Right renal pelvis (tissue), 4 donors: ENCODE results near the gene AKAP6. TPM values are rescaled to one million over a fixed set of nuclear protein-coding genes. Genes with fewer than 3 reads are reported as not detected.

Source experiments
- DNase-seq, 4 donors: peaks; one replicate each; pipeline ENCODE4 v3.0.0-alpha.2; 2013; ENCODE audit warnings: low read depth in 4 of 4, low spot score in 3 of 4, missing footprints in 1 of 4
- polyA plus RNA-seq, 4 donors: library from polyadenylated mRNA; unstranded; fragments of 120-200 nt; gene quantifications; one replicate each; pipeline ENCODE4 v1.2.1, GENCODE V29; 2013; ENCODE audit not compliant: insufficient read length in 4 of 4

Gene AKAP6
- polyA plus RNA-seq, 4 donors: 2.8 to 3.7 (median 3.1) TPM

DNA sequence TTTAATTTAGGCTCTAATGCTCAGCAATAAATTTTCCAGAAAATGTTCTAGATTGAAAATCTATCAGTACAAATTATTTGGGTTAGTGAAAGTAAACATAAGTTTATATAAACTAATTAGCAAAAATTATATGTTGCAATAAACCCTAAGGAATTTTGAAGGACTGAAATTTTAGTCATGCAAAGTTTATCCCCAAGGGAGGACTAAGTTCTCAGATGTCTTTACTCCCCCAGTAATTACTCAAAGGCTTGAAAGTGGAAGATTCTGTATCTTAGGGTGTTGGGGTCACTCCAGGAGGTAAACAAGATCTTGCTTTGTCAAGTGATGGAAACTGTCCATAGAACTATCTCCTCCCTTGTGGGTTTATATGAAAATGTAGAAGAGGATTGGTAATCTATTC lies 183.7 kb downstream of the AKAP6 start:
- DNase-seq: no peak

DNA sequence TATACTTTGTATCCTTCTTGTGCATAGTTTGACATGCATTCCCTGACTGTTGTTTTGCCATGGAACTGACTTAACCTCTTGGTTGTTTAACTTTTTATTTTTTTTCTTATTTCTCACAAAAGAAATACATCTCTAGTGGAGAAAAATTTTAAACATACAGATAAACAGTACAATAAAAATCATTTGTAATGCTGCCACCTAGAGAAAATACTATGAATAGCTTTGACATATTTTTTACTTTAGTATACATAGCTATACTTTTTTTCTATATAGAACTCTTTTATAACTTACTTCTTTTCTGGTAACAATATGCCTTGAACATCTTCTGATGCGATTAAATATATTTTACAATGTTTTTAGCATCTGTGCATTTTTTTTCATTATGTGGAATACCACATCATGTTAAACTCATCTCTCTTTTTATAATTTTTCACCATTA lies 184.5 kb downstream of the AKAP6 start:
- DNase-seq: no peak

DNA sequence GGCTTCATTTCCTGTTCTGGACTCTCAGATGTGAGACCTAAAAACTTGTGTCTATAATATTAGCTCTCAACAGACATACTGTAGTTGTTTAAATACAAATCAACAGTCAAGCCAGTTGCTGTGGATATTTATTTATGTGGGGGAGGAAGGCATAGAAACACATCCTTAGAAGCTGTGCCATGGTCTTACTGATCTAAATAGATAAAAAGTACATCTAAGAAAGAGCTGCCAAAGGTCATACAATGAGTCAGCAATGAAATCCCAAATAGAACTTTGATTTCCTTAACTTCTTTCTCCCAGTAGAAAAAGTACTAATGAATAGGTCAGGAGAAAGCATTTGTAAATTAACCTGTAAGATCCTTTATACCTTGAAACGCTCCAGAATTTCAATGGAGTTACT lies 185.1 kb downstream of the AKAP6 start:
- DNase-seq: no peak

DNA sequence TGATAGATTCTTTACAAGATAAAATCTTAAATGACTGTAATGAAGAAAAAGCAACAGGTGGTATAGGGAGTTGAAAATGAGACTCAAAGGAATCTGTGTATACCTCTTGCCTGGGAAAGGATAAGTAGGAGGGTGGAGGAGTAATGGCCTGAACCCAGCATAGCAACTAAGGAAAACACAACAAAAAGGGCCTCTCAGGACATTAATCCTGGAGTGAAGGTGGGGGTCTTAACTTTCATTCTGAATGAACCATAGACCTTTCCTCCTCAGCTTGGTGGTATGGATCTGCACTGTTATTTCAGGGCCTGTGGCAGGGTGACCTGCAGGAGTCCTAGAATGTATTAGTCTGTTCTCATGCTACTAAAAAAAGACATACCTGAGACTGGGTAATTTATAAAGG lies 185.6 kb downstream of the AKAP6 start:
- no peak for DNase-seq

DNA sequence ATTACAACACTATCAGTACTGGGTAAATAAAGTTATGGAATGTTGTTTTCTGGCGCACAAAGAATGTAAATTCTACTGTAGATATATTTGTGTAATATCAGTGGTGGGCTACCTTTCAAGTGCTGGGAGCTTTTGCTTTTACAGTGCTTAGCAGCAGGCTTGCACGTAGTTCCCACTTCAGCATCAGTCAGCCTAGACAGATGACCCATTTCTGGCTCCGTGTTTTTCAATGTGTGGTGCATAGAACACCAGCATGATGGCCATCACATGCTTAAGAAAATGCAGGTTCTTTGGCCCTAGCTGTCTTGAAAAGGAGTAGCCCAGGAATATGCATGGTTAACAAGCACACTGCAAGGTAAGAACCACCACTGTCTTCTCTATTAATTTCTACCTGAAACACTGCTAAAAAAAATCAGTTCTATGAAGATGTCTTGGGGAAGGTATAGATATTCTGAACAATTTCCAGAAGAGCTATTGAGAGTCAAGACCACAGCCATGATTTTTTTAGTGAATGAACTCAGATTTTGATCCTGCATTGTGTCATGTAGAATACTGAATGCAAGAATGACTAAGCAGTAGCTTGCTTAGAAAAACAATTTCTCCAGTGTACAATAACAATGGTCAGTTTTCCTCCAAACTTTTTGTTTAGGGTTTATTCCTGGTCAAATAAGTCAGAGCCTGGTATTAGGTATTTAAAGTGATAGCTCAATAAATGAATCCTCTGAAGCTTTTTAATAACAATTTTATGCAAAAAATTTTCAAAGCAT lies 195.7 kb downstream of the AKAP6 start:
- no peak for DNase-seq

DNA sequence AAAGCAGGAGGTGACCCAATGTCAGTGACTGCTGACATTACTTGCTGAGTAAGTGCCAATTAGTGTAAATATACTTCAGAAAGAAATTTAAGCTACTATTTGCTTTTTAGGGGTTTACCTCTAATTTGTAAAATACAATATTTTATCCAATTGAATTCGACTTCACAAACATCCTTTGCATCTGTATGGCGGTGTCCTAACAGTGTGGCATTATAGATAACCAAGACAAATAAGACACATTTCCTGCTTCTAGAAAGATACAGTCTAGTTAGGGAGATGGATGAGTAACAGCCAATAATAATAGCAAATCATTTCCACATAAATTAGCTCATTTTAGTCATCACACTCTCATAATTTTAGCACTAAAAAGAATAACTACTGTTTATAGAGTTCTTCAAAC lies 196.5 kb downstream of the AKAP6 start:
- no peak for DNase-seq

DNA sequence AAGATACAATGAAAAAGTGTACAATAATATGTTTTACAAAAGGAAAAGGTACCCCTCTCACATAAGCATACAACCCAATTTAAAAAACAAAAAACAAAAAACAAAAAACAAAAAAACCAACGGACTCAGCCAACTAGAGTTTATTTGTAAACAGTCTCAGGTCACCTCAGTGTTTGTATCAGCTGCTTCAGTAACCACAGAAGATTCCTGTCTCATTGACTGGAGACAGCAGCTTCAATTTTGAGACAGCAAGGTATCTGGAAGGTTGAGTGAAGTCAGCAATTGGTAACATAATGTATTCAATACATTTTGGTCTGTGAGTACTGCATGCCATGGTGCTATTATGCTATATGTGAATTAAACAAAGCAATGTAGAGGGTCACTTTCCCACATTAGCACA lies 201.7 kb downstream of the AKAP6 start:
- no peak for DNase-seq

DNA sequence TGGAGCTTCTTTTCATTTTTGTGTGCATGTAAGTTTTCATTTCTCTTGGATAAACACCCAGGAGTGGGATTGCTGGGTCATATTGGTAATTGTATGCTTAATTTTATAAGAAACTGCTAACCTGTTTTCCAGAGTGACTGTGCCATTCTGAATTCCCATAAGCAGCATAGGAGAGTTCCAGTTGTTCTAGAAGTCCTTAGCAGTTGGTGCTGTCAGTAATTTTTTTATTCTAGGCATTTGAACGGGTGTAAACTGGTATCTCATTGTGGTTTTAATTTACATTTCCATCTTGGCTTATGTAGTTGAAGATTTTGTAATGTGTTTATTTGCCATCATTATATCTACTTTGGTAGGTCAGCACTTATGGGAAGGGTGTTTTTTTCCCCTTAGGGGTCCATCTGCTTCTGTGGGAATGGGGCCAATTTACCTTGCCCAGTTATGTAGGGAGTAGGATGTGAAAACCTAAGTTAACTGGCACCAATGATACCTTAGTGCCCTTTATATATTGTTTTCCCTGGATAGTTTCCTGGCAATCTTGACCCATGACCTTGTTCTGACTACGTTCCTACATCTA lies 202.9 kb downstream of the AKAP6 start:
- no peak for DNase-seq

DNA sequence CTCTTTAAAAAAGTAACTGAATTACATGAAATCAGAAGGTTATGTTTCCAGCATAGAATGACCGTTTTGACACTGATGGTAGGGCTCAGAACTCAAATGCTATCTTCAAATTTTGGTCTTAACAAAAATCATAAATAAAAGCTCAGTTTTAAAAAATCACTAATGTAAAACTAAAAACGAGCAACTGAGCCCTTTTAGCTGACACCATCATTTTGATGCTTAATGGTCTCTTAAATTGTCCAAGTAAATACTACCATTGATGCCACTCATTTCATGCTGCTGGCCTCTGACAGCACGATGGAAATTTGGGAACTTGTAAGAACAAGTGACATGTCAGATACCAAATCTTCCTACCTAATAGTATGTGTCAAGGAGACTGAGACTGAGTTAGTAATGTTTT lies 205.0 kb downstream of the AKAP6 start:
- DNase-seq: no peak

DNA sequence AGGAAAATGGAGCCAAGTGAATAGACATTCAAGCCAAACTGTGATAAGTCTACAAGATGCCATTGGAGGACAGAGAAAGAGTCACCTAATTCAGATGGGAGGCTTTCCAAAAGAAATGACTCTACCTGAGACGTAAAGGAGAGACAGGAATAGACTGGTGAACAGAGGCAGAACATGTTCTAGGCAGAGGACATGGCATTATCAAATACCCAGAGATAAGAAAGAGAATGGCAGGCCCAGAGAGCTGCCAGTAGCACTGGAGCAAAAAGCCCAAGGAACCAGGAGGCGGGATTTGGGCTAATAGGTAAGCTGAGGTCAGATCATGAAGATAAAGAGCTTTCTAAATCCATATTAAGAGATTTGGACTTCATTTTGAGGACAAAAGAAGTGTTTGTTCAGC lies 207.1 kb downstream of the AKAP6 start:
- DNase-seq: no peak

DNA sequence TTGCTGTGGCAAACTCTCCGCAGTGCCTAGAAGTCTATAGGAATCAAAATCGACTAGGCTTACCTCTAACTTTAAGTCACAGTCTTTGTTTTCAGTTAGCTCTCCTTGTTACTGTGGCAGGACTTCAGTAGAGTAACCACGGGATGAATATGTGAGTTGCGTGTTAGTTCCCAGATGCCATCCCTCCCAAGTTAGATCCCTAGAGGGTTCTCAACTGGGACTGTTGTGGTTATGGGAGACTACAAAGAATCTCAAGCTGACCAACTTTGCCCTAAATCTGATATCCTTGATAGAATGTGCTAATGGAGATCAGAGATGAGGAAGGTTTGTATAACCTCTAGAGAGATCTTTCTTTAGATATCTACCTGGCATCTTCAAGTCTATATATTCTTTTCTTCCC lies 208.1 kb downstream of the AKAP6 start:
- DNase-seq: no peak

DNA sequence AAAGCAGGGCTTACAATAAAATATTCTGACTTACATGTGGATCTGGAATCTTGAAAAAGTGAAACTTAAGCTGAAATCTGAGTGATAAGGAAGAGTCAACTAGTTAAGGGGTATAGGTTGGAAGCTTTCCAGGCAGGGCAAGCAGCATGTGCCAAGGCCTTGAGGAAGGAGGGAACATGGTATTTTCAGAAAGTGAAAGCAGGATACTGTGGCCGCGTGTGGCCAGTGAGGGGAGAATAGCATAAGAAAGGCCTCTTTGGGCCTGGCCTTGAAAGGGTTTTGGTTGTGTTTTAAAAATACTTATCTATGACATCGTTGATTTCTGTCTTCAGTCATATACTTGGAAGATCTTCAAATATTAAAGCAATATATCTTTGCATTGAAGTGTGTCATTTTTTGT lies 213.4 kb downstream of the AKAP6 start:
- DNase-seq: no peak

DNA sequence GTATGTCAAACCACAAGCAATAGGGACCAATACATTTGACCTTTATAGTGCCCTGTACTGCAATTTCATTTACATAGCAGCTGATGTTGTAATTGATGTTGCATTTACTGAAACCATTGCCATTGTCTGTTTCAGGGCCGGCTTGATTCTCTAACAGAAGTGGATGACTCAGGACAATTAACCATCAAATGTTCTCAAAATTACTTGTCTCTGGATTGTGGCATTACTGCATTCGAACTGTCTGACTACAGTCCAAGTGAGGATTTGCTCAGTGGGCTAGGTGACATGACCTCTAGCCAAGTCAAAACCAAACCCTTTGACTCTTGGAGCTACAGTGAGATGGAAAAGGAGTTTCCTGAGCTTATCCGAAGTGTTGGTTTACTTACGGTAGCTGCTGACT lies 216.0 kb downstream of the AKAP6 start:
- DNase-seq: no peak

DNA sequence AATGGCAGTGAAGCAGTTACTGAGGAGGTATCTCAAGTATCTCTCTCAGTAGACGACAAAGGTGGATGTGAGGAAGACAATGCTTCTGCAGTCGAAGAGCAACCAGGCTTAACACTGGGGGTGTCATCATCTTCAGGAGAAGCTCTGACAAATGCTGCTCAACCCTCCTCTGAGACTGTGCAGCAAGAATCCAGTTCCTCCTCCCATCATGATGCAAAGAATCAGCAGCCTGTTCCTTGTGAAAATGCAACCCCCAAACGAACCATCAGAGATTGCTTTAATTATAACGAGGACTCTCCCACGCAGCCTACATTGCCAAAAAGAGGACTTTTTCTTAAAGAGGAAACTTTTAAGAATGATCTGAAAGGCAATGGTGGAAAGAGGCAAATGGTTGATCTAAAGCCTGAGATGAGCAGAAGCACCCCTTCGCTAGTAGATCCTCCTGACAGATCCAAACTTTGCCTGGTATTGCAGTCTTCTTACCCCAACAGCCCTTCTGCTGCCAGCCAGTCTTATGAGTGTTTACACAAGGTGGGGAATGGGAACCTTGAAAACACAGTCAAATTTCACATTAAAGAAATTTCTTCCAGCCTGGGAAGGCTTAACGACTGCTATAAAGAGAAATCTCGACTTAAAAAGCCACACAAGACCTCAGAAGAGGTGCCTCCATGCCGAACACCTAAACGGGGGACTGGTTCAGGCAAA lies 216.6 kb downstream of the AKAP6 start:
- no peak for DNase-seq

DNA sequence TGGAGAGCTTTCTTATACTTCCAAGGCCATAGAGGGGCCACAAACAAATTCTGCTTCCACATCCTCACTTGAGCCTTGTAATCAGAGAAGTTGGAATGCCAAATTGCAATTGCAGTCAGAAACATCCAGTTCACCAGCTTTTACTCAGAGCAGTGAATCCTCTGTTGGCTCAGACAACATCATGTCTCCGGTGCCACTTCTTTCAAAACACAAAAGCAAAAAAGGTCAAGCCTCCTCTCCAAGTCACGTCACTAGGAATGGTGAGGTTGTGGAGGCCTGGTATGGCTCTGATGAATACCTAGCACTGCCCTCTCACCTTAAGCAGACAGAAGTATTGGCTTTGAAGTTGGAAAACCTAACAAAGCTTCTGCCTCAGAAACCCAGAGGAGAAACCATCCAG lies 217.1 kb downstream of the AKAP6 start:
- DNase-seq: no peak

DNA sequence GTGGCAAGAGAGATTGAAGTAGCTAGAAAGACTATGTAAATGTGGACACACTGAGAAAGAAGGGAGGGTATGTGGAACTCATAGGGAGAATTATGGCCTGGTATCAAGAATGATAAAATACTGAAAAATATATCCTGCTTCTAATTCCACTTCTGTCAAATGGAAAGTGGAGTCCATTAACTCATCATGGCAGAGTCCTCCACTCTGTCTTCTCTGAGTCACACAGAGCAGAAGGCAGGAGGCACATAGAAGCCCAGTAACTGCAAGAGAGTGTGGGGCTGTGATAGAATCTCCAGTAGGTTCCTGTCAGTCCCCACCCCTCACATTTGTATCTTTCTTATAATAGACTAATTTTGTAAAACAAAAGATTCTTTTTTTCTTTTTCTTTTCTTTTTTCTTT lies 223.7 kb downstream of the AKAP6 start:
- DNase-seq: no peak

DNA sequence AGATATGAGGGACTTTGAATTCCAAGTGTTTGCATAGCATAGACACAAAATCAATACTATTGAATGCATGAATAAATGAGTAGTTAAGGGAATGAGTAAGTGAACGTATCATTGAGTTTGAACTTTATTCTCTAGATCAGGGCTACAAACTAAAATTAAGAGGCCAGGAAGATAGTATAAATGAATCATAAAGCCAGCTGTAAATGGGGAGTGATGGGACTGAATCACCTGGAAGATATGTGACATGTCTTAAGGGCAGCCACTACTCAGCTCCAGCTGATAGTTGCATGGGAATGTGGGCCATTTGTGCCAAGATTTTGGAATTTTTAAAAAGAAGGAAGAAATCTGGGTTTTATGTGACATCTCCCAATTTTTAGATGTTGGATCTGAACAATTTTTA lies 229.9 kb downstream of the AKAP6 start:
- DNase-seq: no peak

DNA sequence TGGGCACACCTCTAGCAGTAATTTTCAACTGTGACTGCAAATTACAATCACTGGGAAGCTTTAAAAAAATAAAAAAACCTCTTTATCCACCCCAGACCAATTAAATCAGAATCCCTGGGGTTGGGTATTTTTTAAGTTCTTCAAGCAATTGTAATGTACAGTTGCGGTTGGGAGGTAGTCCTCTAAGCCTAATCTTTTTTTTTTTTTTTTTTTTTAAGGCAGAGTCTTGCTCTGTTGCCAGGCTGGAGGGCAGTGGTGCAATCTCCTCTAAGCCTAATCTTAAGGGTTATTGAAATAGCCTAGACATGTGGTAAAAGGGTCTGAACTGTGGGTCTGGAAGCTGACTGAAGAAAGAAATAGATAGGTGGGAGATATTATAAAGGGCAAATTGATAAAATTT lies 230.5 kb downstream of the AKAP6 start:
- no peak for DNase-seq

DNA sequence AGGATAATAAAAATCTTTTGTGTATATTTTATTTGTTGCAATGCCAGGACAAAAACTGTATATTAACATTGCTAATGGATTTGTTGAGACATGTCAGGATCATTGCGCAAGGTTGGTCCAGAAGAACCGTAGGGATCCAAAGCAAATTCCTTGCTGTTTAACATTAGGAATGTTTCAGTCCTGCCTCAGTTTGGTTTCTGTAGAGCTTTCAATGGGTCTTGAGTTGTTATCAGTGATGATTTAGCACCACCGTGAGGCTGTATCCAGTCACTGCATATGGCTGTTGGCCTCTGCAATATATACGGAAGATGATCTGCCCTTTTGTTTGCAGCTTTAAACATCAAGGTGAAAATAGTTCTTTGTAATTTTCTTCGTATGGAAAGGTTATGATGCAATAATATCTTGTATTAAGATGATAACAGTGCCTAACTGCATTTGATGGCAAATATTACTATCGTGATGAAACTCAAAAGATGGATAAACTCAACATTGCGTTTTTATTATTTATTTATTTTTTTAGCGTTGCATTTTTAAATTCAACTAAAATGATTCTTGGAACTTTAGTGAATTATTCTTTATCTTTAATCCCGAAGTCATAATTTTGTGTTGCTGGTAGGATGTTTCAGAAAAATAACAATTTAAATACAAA lies 231.2 kb downstream of the AKAP6 start:
- peak; percentile 38 to 55 (median 42) for DNase-seq

DNA sequence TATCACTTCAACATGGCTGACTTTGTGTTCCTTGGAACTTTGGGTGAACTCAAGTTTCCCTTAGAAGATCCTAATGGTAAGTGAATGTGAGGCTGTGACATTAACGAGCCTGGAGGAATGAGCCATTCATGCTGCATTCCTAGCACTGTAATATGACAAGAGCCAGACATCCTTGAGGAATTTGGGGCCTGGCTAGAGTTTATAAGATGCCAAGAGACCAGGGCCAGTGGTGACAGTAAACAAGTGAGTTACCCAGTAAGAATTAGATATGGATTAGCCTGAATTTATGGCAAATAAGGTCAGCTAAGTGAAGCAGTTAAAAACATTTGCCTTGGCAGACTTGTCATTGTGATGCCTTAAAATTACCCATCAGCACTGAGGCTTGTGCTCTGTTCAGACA lies 232.4 kb downstream of the AKAP6 start:
- no peak for DNase-seq

DNA sequence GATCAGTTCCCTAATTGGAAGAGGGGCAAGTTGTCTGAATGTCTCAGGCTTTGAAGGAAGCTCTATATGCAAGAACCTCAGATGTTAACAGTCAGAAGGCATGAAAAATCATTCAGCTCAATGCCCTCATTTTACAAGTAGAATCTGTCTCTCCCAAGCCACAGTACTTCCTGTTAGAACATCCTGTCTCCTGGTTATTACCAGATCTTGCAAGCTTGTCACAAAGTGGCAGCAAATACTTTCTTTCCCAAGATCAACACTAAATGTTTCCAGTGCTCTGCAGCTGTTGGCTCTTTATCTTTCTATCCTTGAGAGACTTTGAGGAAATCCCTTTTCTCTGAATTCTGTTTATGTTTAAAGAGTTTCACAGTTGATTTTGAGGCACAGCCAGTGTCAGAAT lies 235.5 kb downstream of the AKAP6 start:
- no peak for DNase-seq

DNA sequence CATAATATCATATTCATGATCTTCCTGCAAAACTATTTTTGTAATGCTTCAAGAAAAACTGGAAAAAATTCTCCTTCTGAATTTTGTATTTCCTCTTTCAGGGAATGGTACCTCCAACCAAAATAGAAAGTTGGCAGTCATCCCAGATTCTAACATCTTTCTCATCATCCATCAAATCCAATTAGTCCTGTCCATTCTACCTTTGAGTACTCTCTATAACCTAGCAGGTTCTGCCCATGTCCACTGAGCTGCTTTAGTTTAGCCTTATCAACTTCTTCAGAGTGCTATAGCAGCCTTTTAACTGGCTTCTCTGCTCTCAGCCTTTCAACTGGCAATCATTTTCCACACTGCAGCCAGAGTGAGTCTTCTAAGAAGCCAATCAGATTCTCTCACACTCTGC lies 236.2 kb downstream of the AKAP6 start:
- no peak for DNase-seq
